ENCODE measurements around the gene HSPA12B.

Gene HSPA12B

DNA sequence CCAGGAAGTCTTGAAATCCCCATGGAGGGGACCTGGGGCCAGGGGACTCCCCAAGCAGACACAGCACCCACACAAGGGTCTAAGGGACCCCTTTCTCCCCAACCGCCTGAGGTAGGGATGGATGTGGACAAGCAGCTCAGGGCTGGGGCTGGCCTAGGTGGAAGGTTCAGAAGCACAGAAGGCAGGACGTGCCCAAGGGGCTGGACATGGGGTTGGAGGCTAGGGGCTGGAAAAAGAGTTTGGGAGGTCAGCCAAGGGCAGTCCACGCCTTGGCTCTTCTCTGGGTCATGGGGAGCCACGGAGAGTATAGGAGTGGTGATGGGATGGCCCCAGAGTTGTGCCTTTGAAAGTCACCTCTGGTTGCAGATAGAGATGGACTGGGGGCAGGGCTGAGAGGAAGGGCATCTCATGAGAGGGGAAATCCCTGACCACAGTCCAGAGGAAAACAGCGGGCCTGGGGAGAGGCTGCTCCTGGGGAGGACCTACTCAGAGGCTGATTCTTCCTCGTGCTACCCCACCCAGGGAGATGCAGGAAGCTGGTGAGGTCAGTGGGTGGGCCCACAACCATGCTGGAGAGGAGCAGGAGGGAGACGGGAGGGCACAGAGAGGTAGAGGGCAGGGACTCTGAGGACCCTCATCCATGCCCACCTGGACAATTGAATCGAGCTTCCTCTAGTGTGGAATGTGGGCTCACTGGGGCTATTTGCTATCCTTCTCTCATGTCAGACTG, 2.5 kb upstream of the HSPA12B start:
- DNase-seq (ENCODE audit: low spot score) = no peak

DNA sequence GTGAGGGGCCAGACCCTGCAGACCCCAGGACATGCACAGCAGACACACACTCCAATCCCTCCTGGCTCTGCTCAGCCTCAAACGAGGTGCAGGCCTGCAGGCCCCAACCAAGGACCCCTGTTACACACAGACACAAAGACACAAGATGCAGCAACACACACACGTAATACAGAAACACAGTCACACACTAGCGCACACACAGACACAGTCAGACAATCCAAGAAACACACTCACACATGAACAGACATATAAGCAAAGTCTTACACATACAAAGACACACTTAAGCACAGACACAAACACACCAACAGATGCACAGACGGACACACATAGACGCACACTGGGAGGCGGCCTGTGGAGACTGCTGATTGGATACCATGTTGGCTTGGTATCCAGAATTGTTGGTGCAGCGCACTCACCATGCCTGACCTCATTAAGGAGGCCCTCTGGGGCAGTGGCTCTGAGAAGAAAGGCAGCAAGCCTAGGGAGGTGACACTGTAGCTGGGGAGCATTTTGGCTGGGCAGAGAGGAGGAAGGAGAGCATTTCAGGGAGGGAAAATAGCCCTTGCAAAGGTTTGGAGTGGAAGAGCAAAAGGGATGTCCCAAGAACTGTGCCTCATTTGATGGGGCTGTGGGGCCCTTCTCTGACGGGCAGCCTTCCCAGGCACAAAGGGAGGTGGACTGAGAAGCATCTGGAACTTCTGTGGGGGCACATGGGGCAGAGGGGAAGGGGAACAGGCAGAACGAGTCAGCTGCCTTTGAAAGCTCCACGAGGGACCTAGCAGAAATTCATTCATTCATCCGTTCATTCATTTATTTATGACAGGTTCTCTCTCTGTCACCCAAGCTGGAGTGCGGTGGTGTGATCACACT, 1.4 kb upstream of the HSPA12B start:
- DNase-seq (ENCODE audit: low spot score) = no peak

DNA sequence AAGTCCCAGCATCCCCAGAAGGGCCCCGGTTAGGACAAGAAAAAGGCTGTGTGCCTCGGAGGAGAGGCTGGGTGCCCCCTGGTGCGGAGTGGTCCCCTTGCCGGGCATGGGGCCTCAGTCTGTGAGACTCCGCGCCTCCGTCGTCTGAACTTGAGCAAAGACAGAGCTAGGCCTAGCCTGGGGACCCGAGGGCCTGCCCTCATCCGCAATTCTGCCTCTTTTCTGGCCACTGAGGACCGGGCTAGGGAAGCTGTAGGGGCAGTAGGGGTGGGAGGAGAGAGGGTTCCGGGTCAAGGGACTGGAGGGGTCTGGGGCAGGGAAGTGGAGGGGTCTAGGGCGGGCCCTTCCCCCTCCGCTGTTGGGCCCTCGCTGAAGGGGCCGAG, 550 bp upstream of the HSPA12B start:
- DNase-seq (ENCODE audit: low spot score) = no peak

DNA sequence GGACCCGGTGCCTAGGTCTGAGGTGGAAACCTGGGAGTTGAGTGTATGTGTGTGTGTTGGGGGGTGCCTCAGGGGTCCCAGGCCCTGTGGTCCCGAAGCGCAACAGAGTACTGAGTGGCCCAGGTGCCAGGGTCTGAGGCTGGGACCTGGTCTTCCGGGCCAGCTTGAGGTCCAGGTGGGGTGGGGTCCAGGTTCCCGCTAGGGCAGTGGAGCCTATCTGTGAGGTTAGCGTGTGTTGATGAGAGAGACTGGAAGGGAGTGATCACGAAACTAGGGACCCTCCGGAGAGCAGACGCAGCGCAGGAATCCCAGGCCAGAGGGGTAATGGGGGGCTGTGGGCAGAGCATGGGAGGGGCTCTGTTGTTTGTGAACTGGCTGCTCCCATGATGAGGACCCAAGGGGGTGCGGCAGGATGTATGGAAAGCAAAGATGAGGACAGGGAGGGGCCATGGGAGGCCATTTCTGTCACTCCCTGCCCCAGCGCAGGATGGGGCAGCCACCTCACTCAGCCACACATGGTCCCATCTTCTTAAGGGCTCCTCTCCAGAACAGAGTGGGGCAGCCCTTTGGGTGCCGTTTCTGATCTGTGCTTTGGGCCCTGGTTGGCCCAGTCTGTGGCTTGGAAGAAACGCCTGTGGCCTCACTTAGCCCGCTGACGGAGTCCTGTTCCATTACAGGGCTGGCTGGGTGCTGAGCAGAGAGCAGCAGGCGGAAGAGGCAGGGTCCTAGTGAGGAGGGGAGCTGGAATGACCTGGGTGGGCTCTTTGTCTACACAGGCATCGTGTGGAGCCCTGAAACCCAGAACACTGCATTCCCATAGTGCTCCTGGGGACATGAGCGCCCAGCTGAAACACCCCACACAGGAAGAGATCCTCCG, 872 bp downstream of the HSPA12B start:
- DNase-seq (ENCODE audit: low spot score) = no peak

DNA sequence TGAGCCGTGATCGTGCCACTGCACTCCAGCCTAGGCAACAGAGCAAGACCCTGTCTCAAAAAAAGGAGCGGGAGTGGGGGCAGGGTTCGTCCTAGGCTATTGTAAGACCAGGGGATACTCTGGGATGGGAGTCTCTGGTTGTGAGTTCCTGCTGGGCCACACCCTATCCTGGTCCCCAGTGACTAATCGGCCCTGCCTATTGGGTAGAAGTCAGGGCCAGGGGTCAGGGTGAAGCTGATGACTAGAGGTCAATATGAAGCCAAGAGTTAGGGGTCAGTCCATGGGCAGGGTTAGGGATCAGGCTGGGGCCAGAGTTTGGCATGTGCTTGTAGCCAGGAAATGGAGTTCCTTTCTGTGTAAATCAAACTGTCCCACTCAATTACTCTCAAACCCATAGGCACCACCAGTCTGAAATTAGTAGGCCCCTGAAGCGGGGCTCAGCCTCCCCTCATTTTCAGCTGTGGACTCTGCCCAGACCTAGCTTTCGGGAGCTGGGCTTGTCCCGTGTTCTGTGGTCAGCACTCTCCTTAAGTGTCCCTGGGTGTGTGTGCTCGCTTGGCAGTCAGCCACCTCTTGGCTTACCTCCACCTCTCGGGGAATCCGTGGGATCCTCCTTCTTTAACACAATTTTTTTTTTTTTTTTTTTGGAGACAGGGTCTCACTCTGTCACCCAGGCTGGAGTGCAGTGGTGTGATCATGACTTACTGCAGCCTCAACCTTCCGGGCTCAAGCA, 1.8 kb downstream of the HSPA12B start:
- no peak for DNase-seq (ENCODE audit: low spot score)

DNA sequence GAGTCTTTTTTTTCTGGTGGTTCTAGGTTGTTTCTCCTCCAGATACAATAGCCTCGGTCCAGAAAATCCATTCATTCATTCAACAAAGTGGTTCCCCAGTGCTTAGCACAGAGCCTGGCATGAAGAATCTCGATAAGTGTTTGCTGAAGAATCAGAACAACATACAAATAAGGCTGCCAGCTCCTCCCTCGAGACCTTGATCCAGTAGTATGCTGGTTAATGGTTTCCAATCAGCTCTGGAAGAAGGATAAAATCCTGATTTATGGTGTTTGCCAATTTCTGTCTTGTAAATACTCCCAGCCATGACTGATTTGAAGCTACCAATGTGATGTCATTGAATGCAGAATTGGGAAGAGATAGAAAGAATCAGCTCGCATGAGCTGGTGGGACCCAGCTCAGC, 3.3 kb downstream of the HSPA12B start:
- no peak for DNase-seq (ENCODE audit: low spot score)

DNA sequence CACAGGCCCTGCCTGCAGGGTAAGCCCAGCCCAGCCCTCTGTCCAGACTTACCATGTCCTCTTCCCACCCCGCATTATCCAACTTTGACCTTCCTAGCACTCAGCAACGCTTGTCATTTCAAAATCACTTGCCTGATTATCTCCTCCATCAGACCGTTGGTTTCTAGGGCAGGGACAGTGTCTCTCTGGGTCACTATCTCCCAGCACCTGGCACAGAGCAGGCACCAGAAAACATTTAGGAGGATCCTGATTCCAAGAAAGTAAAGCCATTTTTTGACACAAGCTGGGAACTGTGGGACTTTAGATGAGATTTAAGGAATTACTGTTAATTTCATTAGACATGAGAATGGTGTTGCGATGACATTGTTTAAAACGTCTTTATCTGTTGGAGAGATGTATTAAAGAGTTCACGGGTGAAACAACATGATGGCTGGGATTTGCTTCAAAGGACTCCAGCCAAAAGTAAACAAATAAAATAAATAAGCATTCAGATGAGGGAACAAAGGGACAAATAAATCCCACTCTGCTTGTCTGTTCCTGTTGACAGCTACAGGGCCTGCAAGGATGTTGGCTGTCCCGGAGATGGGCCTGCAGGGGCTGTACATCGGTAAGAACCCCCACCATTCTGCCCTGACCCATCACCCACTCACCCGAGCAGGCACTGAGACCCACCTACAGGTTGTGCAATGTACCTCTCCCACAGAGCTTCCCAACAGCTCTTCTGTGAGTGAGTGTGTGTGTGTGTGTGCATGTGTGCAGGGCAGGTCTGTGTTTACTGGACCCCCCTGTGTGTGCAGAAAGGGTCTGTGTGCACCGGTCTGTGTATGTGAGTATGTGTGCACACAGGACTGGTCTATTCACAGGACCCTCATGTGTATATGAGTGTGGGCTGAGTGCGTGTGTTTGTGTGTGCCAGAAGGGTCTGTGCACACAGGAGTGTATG, 5.9 kb downstream of the HSPA12B start:
- DNase-seq (ENCODE audit: low spot score) = no peak

DNA sequence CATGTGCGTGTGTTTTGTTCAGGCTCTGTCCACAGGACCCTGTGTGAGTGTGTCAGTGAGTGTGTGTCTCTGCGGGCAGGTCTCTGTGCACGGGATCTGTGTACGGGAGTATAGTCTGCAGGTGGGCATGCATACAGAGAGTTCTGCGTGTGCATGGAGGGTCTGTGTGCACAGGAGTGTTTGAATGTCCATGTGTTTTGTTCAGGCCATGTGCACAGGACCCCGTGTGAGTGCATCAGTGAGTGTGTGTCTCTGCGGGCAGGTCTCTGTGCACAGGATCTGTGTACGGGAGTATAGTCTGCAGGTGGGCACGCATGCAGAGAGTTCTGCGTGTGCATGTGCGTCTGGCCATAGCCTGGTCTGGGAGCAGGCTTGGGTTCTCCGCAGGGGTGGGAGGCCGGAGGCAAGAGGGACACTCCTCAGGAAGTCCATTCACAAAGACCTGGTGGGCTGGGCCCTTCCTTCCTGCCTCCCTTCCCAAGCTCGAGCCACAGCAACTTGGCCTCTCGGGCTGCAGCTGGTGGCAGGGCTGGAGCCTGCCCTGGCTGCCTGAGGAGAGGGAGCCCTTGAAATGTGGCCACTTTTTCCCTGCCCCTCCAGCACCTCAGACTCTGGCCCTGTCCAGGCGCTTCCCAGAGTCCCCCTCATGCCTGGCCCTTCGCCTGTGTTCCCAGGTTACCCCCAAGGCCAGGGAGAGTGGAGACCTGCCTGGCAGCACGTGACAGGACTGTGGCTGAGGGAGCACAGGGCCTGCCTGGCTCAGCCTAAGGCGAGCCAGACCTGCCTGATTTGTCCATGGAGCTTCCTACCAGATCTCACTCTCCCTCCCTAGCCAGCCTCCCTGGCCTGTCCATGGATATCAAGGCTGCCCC, 6.8 kb downstream of the HSPA12B start:
- DNase-seq (ENCODE audit: low spot score) = peak; percentile 52

DNA sequence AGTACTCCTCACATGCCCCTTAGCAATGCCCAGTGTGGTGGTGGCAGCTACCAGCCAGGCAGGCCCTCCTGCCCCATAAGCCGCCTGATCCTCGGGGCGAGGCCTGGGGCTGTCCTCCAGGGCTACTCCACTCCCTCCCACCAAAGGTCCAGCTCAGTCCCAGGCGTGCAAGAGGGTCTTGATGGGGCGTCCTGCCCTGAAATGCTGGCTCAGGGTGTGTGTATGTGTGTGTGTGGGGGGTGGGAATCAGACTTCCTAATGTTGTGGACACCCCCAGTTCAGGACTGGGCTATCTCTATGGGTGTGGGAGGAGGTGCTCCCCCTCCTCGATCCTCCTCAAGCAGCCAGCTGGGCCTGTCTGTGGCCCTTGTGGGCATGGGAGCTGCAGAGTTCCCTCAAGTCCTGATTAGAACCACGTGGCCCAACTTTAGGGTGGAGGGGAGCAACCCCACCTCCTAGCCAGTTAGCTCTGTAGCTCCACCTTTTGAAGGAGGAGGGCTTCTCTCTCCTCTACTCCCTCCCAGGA, 7.5 kb downstream of the HSPA12B start:
- DNase-seq (ENCODE audit: low spot score) = no peak

DNA sequence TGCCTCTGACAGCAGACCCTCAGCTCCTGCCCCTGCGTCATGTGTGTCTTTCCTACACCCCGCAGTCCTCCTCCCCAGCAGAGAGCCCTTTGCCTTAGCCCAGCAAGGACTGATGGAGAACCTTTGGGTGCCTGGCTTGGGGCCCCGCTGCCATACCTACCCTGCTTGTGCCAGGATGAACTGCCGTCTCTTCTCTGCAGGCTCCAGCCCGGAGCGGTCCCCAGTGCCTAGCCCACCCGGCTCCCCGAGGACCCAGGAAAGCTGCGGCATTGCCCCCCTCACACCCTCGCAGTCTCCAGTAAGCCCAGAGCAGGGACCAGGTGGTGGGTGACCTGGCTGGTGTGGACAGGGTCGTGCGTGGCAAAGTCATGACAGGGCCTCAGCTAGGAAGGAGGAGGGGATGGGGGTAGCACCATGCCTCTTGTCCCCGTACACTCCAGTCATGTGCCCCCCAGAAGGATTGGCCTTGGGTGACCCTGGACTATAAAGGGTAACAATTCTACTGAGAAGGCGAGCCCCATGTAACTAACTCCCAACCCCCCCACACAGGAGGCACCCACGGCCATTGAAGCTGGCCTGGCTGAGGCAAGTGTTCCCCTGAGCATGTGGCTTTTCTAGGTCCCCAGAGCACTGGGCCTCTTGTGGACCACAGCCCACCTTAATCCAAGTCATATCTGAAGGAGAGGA, 8.3 kb downstream of the HSPA12B start:
- no peak for DNase-seq (ENCODE audit: low spot score)

DNA sequence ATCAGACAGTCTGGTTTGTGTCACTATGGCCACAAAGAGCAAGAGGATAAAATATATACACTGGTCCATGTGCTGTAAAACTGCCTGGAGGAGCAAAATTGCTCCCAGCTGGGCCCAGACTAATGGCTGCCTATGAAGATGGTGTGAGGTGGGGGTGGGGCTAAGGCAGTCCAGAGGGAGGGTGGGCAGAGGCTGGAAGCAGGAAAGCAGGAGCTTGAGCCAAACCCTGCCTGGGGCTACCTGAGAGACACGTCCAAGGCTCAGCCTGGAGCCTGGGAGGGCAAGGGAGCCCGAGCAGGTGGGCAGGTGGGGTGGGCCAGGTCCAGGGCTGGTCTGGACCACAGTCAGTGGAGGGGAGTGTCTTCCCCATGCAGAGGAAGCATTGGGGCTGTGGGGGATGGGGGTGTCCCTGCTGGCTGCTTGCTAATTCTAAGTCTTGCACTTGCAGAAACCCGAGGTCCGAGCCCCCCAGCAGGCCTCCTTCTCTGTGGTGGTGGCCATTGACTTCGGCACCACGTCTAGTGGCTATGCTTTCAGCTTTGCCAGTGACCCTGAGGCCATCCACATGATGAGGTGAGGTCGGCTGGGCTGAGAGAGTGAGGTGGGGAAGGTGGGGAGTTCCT, 9.5 kb downstream of the HSPA12B start:
- DNase-seq (ENCODE audit: low spot score) = no peak

DNA sequence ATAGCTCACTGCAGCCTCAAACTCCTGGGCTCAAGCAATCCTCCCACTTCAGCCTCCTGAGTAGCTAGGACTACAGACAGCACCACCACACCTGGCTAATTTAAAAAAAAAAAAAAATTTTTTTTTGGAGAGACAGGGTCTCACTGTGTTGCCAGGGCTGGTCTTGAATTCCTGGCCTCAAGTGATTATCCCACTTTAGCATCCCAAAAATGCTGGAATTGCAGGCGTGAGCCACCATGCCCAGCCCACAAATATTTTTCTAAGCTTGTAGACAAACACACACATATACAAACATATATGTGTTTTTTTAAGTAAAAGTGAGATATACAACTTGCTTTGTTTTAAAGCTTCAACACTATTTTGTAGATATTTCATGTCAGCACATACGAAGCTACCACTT, 10.8 kb downstream of the HSPA12B start:
- DNase-seq (ENCODE audit: low spot score) = no peak

DNA sequence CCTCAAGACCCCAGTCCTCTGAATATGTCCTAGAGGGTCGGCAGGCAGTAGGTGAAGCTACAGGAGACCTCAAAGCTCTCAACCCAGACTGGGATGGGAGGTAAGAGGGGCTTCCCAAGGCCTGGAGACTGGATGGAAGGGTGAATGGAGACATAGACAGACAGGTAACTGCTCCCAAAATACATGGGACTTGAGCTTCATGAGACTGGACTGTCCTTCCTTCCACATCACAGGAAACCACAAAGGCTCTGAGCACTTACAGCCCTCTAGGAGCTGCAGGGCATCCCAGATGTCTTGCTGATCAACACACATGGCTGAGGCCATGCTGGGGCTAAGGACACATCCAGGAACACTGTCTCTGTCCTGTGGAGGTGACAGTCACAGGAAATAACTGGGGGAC, 11.6 kb downstream of the HSPA12B start:
- DNase-seq (ENCODE audit: low spot score) = no peak

DNA sequence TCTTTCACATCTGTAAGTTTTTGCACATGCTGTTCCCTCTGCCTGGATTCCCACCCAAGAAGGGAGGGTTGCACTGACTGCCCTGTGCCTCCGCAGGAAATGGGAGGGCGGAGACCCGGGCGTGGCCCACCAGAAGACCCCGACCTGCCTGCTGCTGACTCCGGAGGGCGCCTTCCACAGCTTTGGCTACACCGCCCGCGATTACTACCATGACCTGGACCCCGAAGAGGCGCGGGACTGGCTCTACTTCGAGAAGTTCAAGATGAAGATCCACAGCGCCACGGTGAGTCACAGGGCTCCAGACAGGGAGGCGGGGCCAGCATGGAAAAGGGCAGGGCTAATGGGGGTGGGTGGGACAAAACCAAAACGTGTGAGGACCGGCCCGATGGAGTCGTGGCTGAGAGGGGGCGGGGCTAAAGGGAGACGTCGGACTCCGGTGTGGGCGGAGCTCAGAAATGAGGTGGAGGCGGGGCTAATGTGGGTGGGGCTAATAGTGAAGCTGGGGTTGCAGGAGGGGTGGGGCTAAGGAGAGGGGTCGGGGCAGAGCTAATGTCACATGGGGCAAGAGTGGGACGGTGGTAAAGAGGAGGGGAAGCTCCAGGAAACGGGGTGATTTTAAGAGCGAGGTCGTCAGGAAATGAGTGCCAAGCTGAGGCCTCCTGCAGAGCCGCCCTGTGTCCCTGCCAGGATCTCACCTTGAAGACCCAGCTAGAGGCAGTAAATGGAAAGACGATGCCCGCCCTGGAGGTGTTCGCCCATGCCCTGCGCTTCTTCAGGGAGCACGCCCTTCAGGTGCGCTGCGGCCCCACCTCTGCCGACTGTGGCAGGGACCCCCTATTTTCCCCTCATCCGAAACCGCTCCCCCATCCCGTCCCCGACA, 12.6 kb downstream of the HSPA12B start:
- peak; percentile 90 for DNase-seq (ENCODE audit: low spot score)

DNA sequence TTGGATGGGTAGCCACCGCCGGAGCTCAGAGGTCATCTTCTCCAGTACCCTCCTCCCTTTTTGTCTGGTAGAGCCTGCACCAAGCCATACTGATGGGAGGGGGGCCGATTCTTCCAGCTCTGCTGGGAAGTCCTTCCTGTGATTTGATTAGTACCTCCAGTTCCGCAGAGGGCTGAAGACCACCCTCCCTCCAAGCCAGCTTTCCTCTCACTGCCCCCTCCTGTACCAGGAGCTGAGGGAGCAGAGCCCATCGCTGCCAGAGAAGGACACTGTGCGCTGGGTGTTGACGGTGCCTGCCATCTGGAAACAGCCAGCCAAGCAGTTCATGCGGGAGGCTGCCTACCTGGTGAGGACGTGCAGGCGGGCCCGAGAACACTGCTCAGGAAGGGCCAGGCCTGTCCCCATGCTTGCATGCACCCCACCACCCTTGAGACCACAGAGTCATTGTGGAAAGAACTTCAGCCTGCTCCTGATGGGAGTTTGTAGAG, 13.2 kb downstream of the HSPA12B start:
- no peak for DNase-seq (ENCODE audit: low spot score)

DNA sequence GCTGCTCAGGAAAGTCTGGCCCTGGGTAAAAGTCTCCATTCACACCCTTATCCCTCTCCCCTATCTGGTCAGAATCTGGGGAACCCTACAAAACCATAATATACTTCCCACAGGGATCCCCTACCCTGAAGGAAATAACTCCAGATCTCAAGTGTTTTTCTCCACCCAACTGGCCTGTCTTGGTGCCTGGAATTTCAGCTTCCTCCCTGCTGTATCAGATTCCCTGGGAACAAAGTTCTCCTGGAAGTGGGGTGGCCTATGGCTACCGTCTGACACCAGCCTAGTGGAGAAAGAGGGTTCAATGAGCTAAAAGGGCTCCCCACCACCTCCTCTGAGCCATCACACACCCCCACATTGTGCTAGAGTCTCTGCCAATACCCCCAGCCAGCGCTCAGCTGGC, 15.0 kb downstream of the HSPA12B start:
- DNase-seq (ENCODE audit: low spot score) = no peak

DNA sequence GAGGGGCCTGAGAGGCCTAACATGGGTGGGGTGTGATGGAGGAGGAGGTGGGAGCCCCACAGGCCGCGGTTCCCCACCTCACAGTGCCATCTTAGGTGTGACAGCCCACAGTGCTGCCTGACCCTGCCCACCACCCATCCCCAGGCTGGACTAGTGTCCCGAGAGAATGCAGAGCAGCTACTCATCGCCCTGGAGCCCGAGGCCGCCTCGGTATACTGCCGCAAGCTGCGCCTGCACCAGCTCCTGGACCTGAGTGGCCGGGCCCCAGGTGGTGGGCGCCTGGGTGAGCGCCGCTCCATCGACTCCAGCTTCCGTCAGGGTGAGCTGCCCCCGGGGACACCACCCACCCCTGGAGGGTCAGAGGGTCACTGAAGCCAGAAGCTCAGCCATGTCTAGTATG, 15.6 kb downstream of the HSPA12B start:
- no peak for DNase-seq (ENCODE audit: low spot score)
